Right ventricle myocardium inferior (tissue), 1 donor: ENCODE measurements around the gene AP5S1. TPM values are rescaled to one million over a fixed set of nuclear protein-coding genes. Genes with fewer than 3 reads are reported as not detected.

Source experiments
- ATAC-seq: fragments of 200-7000 bp; cut with Tn5 transposase; one replicate; pipeline ENCODE4 v1.9.1; 2020; ENCODE audit warnings: mild to moderate bottlenecking, moderate library complexity
- DNase-seq: peaks from one replicate; pipeline ENCODE4 v3.0.0; 2021; ENCODE audit errors: missing footprints
- intact Hi-C: fragments of 100-400 bp; cut with DNase I; formaldehyde crosslinking; loops from one replicate; pipeline ENCODE4 v1.11.0; 2022
- total RNA-seq: library from RNA; stranded (reverse); fragmentation: NEBNext Ultra II Directional; extraction: Animal tissue kit (Norgen Biotek cat#: 25700); gene quantifications from one replicate; pipeline ENCODE4 v1.2.1, GENCODE V29; 2021
- donor health status: DM: no; HTN: yes; CAD: no; lungs with severe emphysema.

Gene AP5S1
- total RNA-seq, 1 donor from 2014 or later = 9.8 TPM

- ATAC-seq = no peak
- no peak for DNase-seq
- intact Hi-C loops = no loop called here
Observed at GRCh38 chr20:3863317-3863716, 43.0 kb downstream of the AP5S1 start.

DNA sequence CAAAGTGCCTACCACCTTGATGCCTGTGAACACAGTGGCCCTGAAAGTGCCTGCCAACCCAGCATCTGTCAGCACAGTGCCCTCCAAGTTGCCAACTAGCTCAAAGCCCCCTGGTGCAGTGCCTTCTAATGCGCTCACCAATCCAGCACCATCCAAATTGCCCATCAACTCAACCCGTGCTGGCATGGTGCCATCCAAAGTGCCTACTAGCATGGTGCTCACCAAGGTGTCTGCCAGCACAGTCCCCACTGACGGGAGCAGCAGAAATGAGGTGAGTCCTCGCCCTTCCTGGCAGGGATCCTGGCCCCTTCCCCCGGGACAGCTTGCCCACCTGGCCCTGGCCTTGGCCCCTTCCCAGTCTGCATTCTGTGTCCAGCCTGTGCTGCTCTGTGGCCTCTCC is 44.2 kb downstream of the AP5S1 start:
- ATAC-seq (no peak), DNase-seq (no peak)
- intact Hi-C loops = no loop called here

GRCh38 chr20:3865152-3865886 is 45.0 kb downstream of the AP5S1 start:
- no peak for ATAC-seq
- intact Hi-C loops = no loop called here
- no peak for DNase-seq

DNA sequence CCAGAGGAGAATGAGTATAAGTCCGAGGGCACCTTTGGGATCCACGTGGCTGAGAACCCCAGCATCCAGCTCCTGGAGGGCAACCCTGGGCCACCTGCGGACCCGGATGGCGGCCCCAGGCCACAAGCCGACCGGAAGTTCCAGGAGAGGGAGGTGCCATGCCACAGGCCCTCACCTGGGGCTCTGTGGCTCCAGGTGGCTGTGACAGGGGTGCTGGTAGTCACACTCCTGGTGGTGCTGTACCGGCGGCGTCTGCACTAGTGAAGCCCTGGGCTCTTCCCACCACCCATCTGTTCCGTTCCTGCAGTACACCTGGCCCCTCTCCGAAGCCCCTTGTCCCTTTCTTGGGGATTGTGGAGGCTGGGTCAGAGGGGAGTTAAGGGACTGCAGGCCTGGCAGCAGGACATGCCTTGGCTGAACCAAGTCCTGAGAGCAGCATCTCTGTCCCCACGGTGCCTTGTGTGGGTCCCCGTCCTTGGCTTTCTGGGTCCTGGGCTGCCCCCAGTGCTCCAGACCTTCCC is 45.6 kb downstream of the AP5S1 start:
- intact Hi-C loops = no loop called here
- DNase-seq (no peak), ATAC-seq (no peak)

GRCh38 chr20:3866464-3866863 is 46.1 kb downstream of the AP5S1 start:
- DNase-seq (no peak), ATAC-seq (no peak)
- intact Hi-C loops = no loop called here

DNA sequence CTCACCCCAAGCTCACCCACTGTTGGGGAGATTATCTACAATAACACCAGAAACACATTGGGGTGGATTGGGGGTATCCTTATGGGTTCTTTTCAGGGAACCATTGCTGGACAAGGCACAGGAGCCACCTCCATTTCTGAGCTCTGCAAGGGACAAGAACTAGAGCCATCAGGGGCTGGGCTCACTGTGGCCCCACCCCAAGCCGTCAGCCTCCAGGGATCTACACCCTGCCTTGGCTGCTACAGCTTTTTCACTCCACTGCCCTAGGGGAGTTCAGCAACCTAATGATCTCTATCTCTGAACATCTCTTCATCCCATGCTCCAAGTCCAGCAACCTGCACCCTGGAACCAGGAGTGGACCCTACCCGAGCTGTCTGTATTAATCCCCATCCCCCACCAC is 47.5 kb downstream of the AP5S1 start:
- intact Hi-C loops = no loop called here
- no peak for ATAC-seq
- no peak for DNase-seq

DNA sequence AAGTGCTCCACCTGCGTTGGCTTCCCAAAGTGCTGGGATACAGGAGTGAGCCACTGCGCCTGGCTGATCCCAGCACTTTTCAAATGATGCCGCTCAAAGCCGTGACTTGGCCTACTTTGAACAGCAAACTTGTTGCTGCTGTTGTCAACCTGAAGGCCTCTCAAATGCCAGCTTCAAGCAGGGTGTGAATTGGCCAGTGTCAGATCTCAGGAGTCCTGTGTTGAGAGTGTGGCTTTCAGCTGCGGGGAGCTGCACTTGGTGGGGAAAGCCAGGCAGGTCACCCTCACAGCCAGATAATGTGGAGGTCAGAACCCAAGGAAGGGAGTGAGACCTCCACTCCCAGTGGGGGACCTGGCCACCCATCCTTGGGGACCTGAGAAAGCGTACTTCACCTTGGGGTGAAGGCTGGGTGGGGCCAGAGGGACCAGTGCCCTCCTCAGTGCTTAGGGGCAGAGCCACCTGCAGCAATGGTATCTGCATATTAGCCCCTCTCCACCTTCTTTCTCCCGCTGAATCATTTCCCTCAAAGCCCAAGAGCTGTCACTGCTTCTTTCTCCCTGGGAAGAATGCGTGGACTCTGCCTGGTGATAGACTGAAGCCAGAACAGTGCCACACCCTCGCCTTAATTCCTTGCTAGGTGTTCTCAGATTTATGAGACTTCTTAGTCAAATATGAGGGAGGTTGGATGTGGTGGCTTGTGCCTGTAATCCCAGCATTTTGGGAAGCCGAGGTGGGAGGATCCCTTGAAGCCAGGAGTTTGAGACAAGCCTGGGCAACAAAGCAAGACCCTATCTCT is 49.7 kb downstream of the AP5S1 start:
- intact Hi-C loops = no loop called here
- DNase-seq (no peak), ATAC-seq (no peak)

DNA sequence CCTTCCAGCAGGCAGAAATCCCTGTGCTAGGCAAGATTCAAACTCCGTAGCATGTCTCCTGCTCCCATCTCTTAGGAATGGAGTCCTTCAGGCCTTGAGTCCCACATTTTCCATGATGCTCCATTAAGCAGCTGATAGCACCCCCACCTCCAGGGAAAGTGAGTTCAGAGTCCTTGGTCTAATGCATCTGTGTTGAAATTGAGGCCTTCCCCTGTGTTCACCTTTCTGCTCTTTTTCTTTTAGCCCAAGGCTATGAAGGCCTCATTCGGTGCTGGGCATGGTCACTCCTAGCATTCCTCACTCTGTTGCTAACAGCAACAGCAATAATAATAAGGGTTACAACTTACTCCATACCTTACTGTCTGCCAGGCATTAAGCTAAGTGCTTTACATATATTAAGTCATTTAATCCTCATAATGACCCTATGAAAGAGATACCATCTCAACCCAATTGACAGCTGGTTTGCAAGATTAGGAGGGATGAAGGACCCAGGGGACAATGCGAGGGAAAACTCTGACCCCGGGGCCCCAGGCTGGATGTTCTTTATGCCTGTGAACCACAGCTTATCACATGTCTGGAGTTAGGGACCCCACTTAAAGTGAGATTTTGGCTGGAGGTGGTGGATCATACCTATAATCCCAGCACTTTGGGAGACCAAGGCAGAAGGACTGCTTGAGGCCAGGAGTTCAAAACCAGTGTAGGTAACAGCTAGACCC is 51.4 kb downstream of the AP5S1 start:
- ATAC-seq = no peak
- intact Hi-C loops = no loop called here
- no peak for DNase-seq

DNA sequence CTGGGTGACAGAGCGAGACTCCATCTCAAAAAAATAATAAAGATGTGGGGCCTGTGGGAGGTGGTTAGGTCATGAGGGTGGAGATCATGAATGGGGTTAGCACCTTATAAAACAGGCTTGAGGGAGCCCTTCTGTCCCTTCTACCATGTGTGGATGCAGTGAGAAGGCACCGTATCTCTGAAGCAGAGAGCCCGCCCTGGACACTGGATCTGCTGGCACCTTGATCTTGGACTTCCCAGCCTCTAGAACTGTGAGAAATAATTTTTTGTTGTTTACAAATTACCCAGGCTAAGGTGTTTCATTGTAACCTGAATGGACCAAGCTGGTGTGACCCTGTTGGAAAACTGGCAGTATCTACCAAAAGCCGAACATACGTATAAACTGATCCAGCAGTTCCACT is 53.2 kb downstream of the AP5S1 start:
- DNase-seq (no peak), ATAC-seq (no peak)
- intact Hi-C loops = no loop called here

- ATAC-seq (no peak), DNase-seq (no peak)
- intact Hi-C loops = no loop called here
Observed at GRCh38 chr20:3874194-3874844, 54.0 kb downstream of the AP5S1 start.

DNA sequence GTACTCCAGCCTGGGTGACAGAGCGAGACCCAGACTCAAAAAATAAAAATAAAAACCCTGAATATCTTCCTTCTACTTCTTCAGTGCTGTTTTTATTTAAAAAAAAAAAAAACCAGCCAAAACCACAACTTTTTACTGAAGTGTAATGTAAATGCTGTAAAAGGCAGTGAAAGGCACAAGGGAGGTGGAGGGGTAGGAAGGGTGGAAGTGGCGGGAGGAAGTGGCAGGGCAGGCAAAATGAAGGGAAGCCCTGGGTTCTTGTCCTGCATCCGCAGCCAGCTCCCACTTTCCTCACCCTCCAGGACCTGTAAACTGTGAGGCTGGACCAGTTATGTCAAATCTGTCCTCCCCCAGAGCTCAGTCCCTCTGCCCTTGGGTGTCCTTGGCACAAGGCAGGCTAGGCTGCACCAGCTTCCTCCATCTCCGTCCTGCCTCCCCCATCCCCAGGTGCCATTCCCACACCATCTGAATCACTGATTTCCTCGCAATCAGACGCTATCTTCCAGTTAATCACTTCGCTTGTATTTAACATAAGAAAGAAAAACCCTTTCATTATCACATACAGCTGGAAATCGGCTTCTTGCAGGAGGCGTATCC is 55.1 kb downstream of the AP5S1 start:
- DNase-seq (no peak), ATAC-seq (no peak)
- intact Hi-C loops = no loop called here

GRCh38 chr20:3876000-3876399 is 55.7 kb downstream of the AP5S1 start:
- no peak for DNase-seq
- intact Hi-C loops = no loop called here
- ATAC-seq = no peak

- ATAC-seq (no peak), DNase-seq (no peak)
- intact Hi-C loops = no loop called here
Observed at GRCh38 chr20:3876676-3877075, 56.3 kb downstream of the AP5S1 start.

Other genes with a start within 250 kb of the AP5S1 start
- not detected for gene GFRA4, start 157.1 kb upstream of the AP5S1 start, total RNA-seq
- gene ADAM33, start 138.5 kb upstream of the AP5S1 start, total RNA-seq = 13.4 TPM
- 9.5 TPM for gene SIGLEC1, start 107.9 kb upstream of the AP5S1 start, total RNA-seq
- gene HSPA12B, start 87.9 kb upstream of the AP5S1 start, total RNA-seq = 17.5 TPM
- 14.6 TPM for gene ADISSP, start 52.8 kb upstream of the AP5S1 start, total RNA-seq
- gene SPEF1, start 39.1 kb upstream of the AP5S1 start, total RNA-seq = 0.14 TPM
- gene CENPB, start 33.8 kb upstream of the AP5S1 start, total RNA-seq = 68.2 TPM
- gene CDC25B, start 24.2 kb upstream of the AP5S1 start, total RNA-seq = 10.1 TPM
- gene MAVS, start 26.3 kb downstream of the AP5S1 start, total RNA-seq = 35.0 TPM
- 16.6 TPM for gene PANK2, start 68.8 kb downstream of the AP5S1 start, total RNA-seq
- gene RNF24, start 195.0 kb downstream of the AP5S1 start, total RNA-seq = 7.4 TPM